ENCODE results near the gene COX20. TPM values are rescaled to one million over a fixed set of nuclear protein-coding genes. Genes with fewer than 3 reads are reported as not detected.

Gene COX20
- total and polyA plus RNA-seq, 2 of the 8 experiments (the other 6 are each of a cell fraction or from before 2014, with no cell fraction given), result 17.5 to 28.8 TPM

GRCh38 chr1:244876228-244876910 lies 40.9 kb downstream of the COX20 start:
- Histone ChIP-seq H3K4me3 (ENCODE audit: extremely low read depth in 1 of 4, insufficient read depth in 2 of 4, low read depth in 3 of 4, low read length in 4 of 4) (no peak overlapping the region), H2AK5ac (ENCODE audit: low read depth, low read length) (no peak overlapping the region), H2AFZ (ENCODE audit: low read length) (no peak overlapping the region), H3K27me3 (replicated peaks in 1 of 4; ENCODE audit: control insufficient read depth in 3 of 4, extremely low read depth in 1 of 4, insufficient read depth in 3 of 4, low read length in 3 of 4) (no peaks in the 10 kb centered on the region), H4K91ac (replicated peaks; ENCODE audit: insufficient read length, low read length) (no peak overlapping the region), H4K20me1 (replicated peaks in 1 of 2; ENCODE audit: control insufficient read depth in 1 of 2, insufficient read depth in 2 of 2, low read length in 2 of 2) (no peaks in the 10 kb centered on the region), H2BK5ac (ENCODE audit: low read depth, low read length) (no peak overlapping the region), H2BK15ac (ENCODE audit: low read length) (no peak overlapping the region), H3K9ac (replicated peaks in 1 of 4; ENCODE audit: extremely low read depth in 1 of 4, low read depth in 3 of 4, low read length in 3 of 4) (no peak overlapping the region), H3K18ac (ENCODE audit: extremely low read depth, low read length) (no peak overlapping the region), H3K4me1 (replicated peaks in 1 of 4; ENCODE audit: control insufficient read depth in 3 of 4, insufficient read depth in 4 of 4, low read length in 3 of 4) (peaks cover 0 to 6% (median 3%) of the 10 kb centered on the region in 4 experiments; a peak in 3 of 7 replicates), H3K79me2 (ENCODE audit: control insufficient read depth in 1 of 2, insufficient read depth in 2 of 2, low read length in 2 of 2) (no peaks in the 10 kb centered on the region), H3K27ac (ENCODE audit: low read depth, low read length) (no peak overlapping the region), H3K14ac (ENCODE audit: insufficient read length) (no peak overlapping the region), H4K8ac (ENCODE audit: extremely low read depth, insufficient read depth, low read length) (no peak overlapping the region), H3K56ac (replicated peaks; ENCODE audit: insufficient read length, low read depth, low read length) (no peak overlapping the region), H4K5ac (ENCODE audit: insufficient read length, low read depth, low read length) (no peak overlapping the region), H3K23ac (ENCODE audit: insufficient read length) (no peak overlapping the region), H3K36me3 (ENCODE audit: control insufficient read depth in 2 of 4, insufficient read depth in 4 of 4, low read length in 3 of 4) (no peaks in the 10 kb centered on the region), H2BK20ac (ENCODE audit: low read length) (no peak overlapping the region), H3K4ac (replicated peaks; ENCODE audit: insufficient read length, low read depth, low read length) (no peak overlapping the region), H2BK12ac (ENCODE audit: low read depth, low read length) (0 out of 2 replicates have a peak overlapping the region, but pooled peaks have one; percentile 44), H3K9me3 (ENCODE audit: insufficient read depth in 2 of 2, low read depth in 1 of 2, low read length in 1 of 2) (no peaks in the 10 kb centered on the region), H3K4me2 (ENCODE audit: insufficient read depth in 1 of 2, low read depth in 2 of 2, low read length in 2 of 2) (no peak overlapping the region; a peak in 1 of 4 replicates), H3K23me2 (ENCODE audit: low read depth, low read length) (no peaks in the 10 kb centered on the region), H3K79me1 (ENCODE audit: low read depth, low read length) (no peaks in the 10 kb centered on the region), H2BK120ac (replicated peaks; ENCODE audit: low read depth, low read length) (no peak overlapping the region)
- POLR2A ChIA-PET (ENCODE audit: partially characterized antibody), result interaction anchor here (0.8 to 13.0 kb wide), 3 partner anchors 12 to 82 kb away, joined by 4 to 102 read pairs (median 4); partner anchors contain the start of genes COX20 and HNRNPU
- 88% methylated on average over 8 of the region's 8 CpGs; no CpG with 5 or more reads in 1 of the 2 experiments for WGBS, 2 experiments (ENCODE audit: extremely low coverage in 1 of 2, insufficient coverage in 1 of 2, insufficient read length in 1 of 2, insufficient replicate concordance in 2 of 2, low coverage in 1 of 2, low lambda C conversion rate in 2 of 2, missing lambda C conversion rate in 1 of 2)
- TF ChIP-seq TEAD4 (IDR thresholded peaks at IDR 0.05; ENCODE audit: low read depth, low read length) (0 out of 2 replicates have a peak, but pooled peaks have one; percentile 14), ATF2 (IDR thresholded peaks at IDR 0.05; ENCODE audit: low read length) (no peak)
- no peak for DNase-seq (ENCODE audit: low read depth in 1 of 2, low spot score in 2 of 2)
- FAIRE-seq, result no peak
- CTCF ChIA-PET (ENCODE audit: partially characterized antibody), result interaction anchor here (0.6 to 1.2 kb wide), 6 partner anchors 8 to 167 kb away, joined by 3 to 5 read pairs (median 4); no protein-coding TSS in a partner anchor

All from H1 (cell line).